GM12874 (cell line): ENCODE results near the gene BAD.

Source experiments
- TF ChIP-seq, protein P1 (sequence below): IDR thresholded peaks from 2 replicates; pipeline ENCODE4 v1.5.1; 2011; ENCODE audit warnings: low read depth, mild to moderate bottlenecking, control low read depth, low read length, moderate library complexity; ENCODE audit not compliant: insufficient read depth

BAD gene

DNA sequence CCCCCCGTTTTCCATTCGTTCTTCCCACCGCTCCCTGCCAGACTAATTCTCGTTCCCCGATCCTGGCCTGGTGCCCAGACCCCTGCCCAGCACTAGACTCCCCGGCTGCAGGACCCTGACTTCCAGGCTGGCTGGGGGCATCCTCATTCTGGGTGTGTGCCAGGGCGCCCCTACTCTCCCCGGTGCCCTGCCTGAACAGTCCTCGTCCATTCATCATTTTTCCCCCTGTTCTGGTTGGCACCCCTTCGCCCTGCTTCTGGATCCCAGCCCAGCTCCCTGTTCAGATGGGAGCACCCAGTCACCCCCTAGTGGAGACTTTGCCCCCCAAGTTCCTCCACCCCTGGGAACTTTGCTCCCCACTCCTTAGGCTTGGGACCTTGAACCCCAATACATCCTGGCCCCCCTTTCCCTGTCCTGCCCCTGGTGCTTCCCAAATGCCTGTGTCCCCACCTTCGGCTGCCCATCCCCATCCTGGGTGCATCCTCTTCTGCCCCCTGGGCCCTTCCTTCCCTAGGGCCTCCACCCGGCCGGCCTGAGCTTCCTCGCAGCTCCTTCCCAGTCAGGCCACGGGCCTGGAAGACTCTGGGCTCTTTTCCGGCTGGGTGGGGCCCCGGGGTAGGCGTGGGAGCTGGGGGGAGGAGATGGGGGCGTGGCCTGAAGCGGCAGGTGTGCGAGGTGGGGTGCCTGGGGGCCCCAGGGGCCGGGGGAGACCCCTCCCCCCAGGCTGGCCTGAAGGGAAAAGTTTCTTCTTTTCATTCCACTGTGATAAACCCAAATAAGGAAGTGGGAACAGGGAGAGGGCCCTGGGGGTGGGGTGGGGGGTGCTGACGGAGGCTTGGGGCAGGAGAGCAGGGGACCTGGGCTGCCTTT is 32.2 kb downstream of the BAD start:
- TF ChIP-seq, protein P1, sequence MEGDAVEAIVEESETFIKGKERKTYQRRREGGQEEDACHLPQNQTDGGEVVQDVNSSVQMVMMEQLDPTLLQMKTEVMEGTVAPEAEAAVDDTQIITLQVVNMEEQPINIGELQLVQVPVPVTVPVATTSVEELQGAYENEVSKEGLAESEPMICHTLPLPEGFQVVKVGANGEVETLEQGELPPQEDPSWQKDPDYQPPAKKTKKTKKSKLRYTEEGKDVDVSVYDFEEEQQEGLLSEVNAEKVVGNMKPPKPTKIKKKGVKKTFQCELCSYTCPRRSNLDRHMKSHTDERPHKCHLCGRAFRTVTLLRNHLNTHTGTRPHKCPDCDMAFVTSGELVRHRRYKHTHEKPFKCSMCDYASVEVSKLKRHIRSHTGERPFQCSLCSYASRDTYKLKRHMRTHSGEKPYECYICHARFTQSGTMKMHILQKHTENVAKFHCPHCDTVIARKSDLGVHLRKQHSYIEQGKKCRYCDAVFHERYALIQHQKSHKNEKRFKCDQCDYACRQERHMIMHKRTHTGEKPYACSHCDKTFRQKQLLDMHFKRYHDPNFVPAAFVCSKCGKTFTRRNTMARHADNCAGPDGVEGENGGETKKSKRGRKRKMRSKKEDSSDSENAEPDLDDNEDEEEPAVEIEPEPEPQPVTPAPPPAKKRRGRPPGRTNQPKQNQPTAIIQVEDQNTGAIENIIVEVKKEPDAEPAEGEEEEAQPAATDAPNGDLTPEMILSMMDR = peak; percentile 48

- TF ChIP-seq, protein P1 = no peak
These were observed 32.8 kb downstream of the BAD start for GRCh38 chr11:64251753-64252002.

- TF ChIP-seq, protein P1 = peak; percentile 77
These were observed 33.3 kb downstream of the BAD start, which contains the start of gene PLCB3 for GRCh38 chr11:64251016-64251752. TSS of gene PLCB3 (plus strand) at chr11:64251530. CDS start at chr11:64251650, 120 bp downstream.

- TF ChIP-seq, protein P1 = no peak
These were observed 34.0 kb downstream of the BAD start for GRCh38 chr11:64250415-64251015.

GRCh38 chr11:64249563-64250414 is 34.7 kb downstream of the BAD start:
- TF ChIP-seq, protein P1 = no peak

DNA sequence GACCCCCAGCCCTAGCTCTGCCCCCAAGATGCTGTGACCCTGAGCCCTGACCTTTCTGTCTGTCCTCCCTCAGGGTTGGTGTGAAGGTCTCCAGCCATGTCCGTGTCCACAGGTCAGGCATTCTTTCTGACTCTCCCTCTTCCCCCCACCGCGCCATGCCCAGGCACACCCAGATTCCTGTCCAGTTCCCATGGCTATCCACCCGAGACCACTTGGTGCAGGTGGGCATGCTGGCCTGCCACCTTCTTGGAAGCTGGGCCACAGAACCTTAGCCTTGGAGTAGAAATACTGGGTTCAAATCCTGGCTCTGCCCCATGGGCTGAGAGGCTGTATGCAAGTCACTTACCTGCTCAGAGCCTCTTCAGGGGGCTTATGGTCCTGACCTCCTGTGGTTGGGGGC is 35.4 kb downstream of the BAD start:
- TF ChIP-seq, protein P1 = no peak
